Measurements from ENCODE around the gene OR56A5.

GRCh38 chr11:5966958-5967357, 1.3 kb downstream of the OR56A5 start:
- no peak for TF ChIP-seq POLR2AphosphoS5 (IDR thresholded peaks at IDR 0.05; ENCODE audit: insufficient read depth, low read depth, low read length)
- TF ChIP-seq POLR2A (IDR thresholded peaks at IDR 0.05; ENCODE audit: low read depth, low read length): no peak
- no peak for TF ChIP-seq MYC (IDR thresholded peaks at IDR 0.05; ENCODE audit: low read depth, low read length)
- no peak for TF ChIP-seq CTCF (IDR thresholded peaks at IDR 0.05; ENCODE audit: extremely low read depth in 1 of 2, insufficient read depth in 1 of 2, low read depth in 1 of 2, low read length in 2 of 2)
- no peak for TF ChIP-seq JUN (IDR thresholded peaks at IDR 0.05; ENCODE audit: borderline replicate concordance, insufficient read depth, insufficient read length, low read depth)
- TF ChIP-seq EZH2 (IDR thresholded peaks at IDR 0.05; ENCODE audit: borderline replicate concordance, low read depth, low read length, severe bottlenecking): no peak
- TF ChIP-seq MAX (IDR thresholded peaks at IDR 0.05; ENCODE audit: insufficient read depth, insufficient read length): no peak

All from endothelial cell of umbilical vein (primary cell).